GM12878 (cell line): ENCODE results near the gene TMEM38B. TPM values are rescaled to one million over a fixed set of nuclear protein-coding genes. Genes with fewer than 3 reads are reported as not detected.

Experiments used
- ATAC-seq: fragments of 200-7000 bp; cut with Tn5 transposase; 3 replicates; pipeline ENCODE4 v1.9.1; 2020; ENCODE audit warnings: mild to moderate bottlenecking, moderate library complexity
- BruUV-seq: library from RNA; stranded (reverse); fragments of 400-500 nt; replicated peaks from 2 replicates; lab custom pipeline; 2021; lab: Mats Ljungman, UMichigan
- CTCF ChIA-PET: fragments of 300-600 bp; sonication (Branson Sonifier 250); formaldehyde crosslinking; extraction: SDS; loops from one replicate; lab custom pipeline; 2021; ENCODE audit warnings: inconsistent platforms; lab: Yijun Ruan, JAX
- POLR2A ChIA-PET: fragments of 350-600 bp; formaldehyde crosslinking; extraction: SDS; loops from one replicate; lab custom pipeline; 2021; ENCODE audit warnings: inconsistent platforms; lab: Charles Lee
- RAD21 ChIA-PET: fragments of 300-600 bp; sonication (Branson Sonifier 250); formaldehyde crosslinking; loops from one replicate; lab custom pipeline; 2023; ENCODE audit warnings: antibody characterized with exemption; ENCODE audit not compliant: unreplicated experiment; lab: Charles Lee
- SMC1A ChIA-PET: fragments of 300-600 bp; sonication (Branson Sonifier 250); formaldehyde crosslinking; loops from one replicate; lab custom pipeline; 2023; ENCODE audit not compliant: unreplicated experiment, uncharacterized antibody; lab: Charles Lee
- DNase-seq: peaks from one replicate; pipeline ENCODE4 v3.0.0-alpha.2; 2011; ENCODE audit warnings: low read depth, low spot score
- FAIRE-seq: peaks from 3 replicates; lab custom pipeline; 2011; peaks lifted over from hg19 to GRCh38; lab: Jason Lieb, UNC
- H2AFZ ChIP-seq: 2 replicates; pipeline ENCODE4 v1.6.0; 2011; ENCODE audit warnings: low read depth, low read length, control low read depth; ENCODE audit not compliant: control insufficient read depth
- H3K27ac ChIP-seq: 2 replicates; pipeline ENCODE4 v1.5.1; 2011; ENCODE audit warnings: control low read depth; ENCODE audit not compliant: control insufficient read depth, insufficient read depth
- H3K27me3 ChIP-seq, 2 experiments: replicated peaks in 1 of 2; 2 replicates each; pipeline versions ENCODE4 v1.6.0 to v1.6.1; 2011; ENCODE audit warnings: low read length in 1 of 2; ENCODE audit not compliant: control insufficient read depth in 2 of 2, insufficient read depth in 2 of 2
- H3K36me3 ChIP-seq, 2 experiments: 2 replicates each; pipeline ENCODE4 v1.5.1; 2011; ENCODE audit warnings: low read length in 1 of 2; ENCODE audit not compliant: control insufficient read depth in 2 of 2, insufficient read depth in 2 of 2
- H3K4me1 ChIP-seq: 2 replicates; pipeline ENCODE4 v1.6.1; 2011; ENCODE audit warnings: mild to moderate bottlenecking, low read length, moderate library complexity, mixed read lengths; ENCODE audit not compliant: control insufficient read depth, insufficient read depth
- H3K4me2 ChIP-seq: 2 replicates; pipeline ENCODE4 v1.6.0; 2011; ENCODE audit warnings: control low read depth; ENCODE audit not compliant: control insufficient read depth, insufficient read depth
- H3K4me3 ChIP-seq: fragments of 200-600 bp; sonication (generic); 2 replicates; pipeline ENCODE4 v1.5.1; 2016
- H3K79me2 ChIP-seq: 2 replicates; pipeline ENCODE4 v1.6.0; 2011; ENCODE audit warnings: low read length; ENCODE audit not compliant: control insufficient read depth, insufficient read depth
- H3K9ac ChIP-seq: 2 replicates; pipeline ENCODE4 v1.8.0; 2011; ENCODE audit warnings: low read length, control low read depth, mixed read lengths; ENCODE audit not compliant: control insufficient read depth, insufficient read depth
- H3K9me3 ChIP-seq: replicated peaks from 3 replicates; pipeline ENCODE4 v1.5.1; 2011; ENCODE audit warnings: mild to moderate bottlenecking, low read length; ENCODE audit not compliant: control insufficient read depth, insufficient read depth
- H4K20me1 ChIP-seq: 2 replicates; pipeline ENCODE4 v1.6.0; 2011; ENCODE audit not compliant: control insufficient read depth, insufficient read depth
- BACH1 ChIP-seq: fragments of 450-650 bp; IDR thresholded peaks from 2 replicates; pipeline ENCODE4 v1.6.1; 2017; ENCODE audit warnings: mild to moderate bottlenecking, borderline replicate concordance
- FOXM1 ChIP-seq: IDR thresholded peaks from 2 replicates; pipeline ENCODE4 v1.6.1; 2012; ENCODE audit warnings: low read depth, mild to moderate bottlenecking, inconsistent platforms, low read length, moderate library complexity
- GABPA ChIP-seq: IDR thresholded peaks from 2 replicates; pipeline ENCODE4 v1.6.1; 2014; ENCODE audit warnings: antibody characterized with exemption, low read depth, mild to moderate bottlenecking, inconsistent platforms
- MTA3 ChIP-seq: IDR thresholded peaks from 2 replicates; pipeline ENCODE4 v1.6.1; 2012; ENCODE audit warnings: low read length, inconsistent platforms, borderline replicate concordance
- NFYB ChIP-seq: IDR thresholded peaks from 2 replicates; pipeline ENCODE4 v1.6.1; 2011; ENCODE audit warnings: low read depth, mild to moderate bottlenecking, low read length, improper control_type of control experiment, moderate library complexity; ENCODE audit not compliant: insufficient read depth
- PKNOX1 ChIP-seq: fragments of 450-650 bp; IDR thresholded peaks from 2 replicates; pipeline ENCODE4 v1.6.1; 2016; ENCODE audit warnings: mild to moderate bottlenecking
- SPI1 ChIP-seq: IDR thresholded peaks from 2 replicates; pipeline ENCODE4 v1.6.1; 2011; ENCODE audit warnings: low read depth, mild to moderate bottlenecking, low read length, moderate library complexity, borderline replicate concordance; ENCODE audit not compliant: insufficient read depth
- ZNF384 ChIP-seq: IDR thresholded peaks from 2 replicates; pipeline ENCODE4 v1.6.1; 2012; ENCODE audit warnings: low read depth, mild to moderate bottlenecking, low read length, improper control_type of control experiment, borderline replicate concordance
- WGBS: methylation state at CpG from one replicate; pipeline ENCODE4 v1.1.6; 2016; ENCODE audit warnings: low lambda C conversion rate; ENCODE audit not compliant: insufficient replicate concordance, insufficient coverage; ENCODE audit errors: missing lambda C conversion rate; 5-methylcytosine and 5-hydroxymethylcytosine counted together
- in situ Hi-C: fragments of 300-500 bp; cut with MboI; formaldehyde crosslinking; loops from 9 replicates; pipeline ENCODE4 v1.14.3; 2018; ENCODE audit warnings: mixed read lengths
- intact Hi-C: fragments of 100-400 bp; cut with micrococcal nuclease; formaldehyde crosslinking; loops from one replicate; pipeline ENCODE4 v1.14.2; 2022; ENCODE audit not compliant: unreplicated experiment
- polyA plus RNA-seq, 11 experiments: library from polyadenylated mRNA; depleted of rRNA in 4 of 11; unstranded in 6 of 11; stranded (reverse) in 5 of 11; fragments of >200 nt; fragmentation: Nextera tagmentation in 4 of 11; fragmentation: Illumina TruSeq in 1 of 11; extraction: Ambion mirVana in 4 of 11; extraction: Trizol in 1 of 11; gene quantifications; 1 replicate in 1 of 11; 2 replicates in 10 of 11; pipeline versions ENCODE4 v1.2.1 to v1.2.3, GENCODE V29; 2011 to 2016; ENCODE audit warnings: inconsistent platforms in 2 of 11, missing spikeins in 2 of 11, low read depth in 1 of 11
- total RNA-seq, 4 experiments: library from RNA; depleted of rRNA in 3 of 4; stranded (reverse); fragments of >200 nt in 3 of 4; fragmentation: Illumina TruSeq in 1 of 4; extraction: Trizol in 1 of 4; gene quantifications; 2 replicates each; pipeline versions ENCODE4 v1.2.1 to v1.2.3, GENCODE V29; 2013 to 2021

Gene TMEM38B
- total and polyA plus RNA-seq, 10 of the 15 experiments (the other 5 are each of a cell fraction or from before 2014, with no cell fraction given) = 8.4 to 22.5 (median 12.7) TPM

- SMC1A ChIA-PET = interaction anchor here (1.0 to 1.5 kb wide), 3 partner anchors 9 to 35 kb away, joined by 4 to 5 read pairs (median 4); no protein-coding TSS in a partner anchor
- intact Hi-C loops (no loop called here), in situ Hi-C loops (no loop called here)
- H3K27me3 ChIP-seq = no peaks in the 10 kb centered on the region
- peak overlapping the region; percentile 67 for H2AFZ ChIP-seq
- POLR2A ChIA-PET = no interaction called here
- H4K20me1 ChIP-seq = no peaks in the 10 kb centered on the region
- H3K4me3 ChIP-seq = no peak overlapping the region
- FAIRE-seq (peak; percentile 88), ATAC-seq (peak; percentile 57), DNase-seq (no peak)
- WGBS = 17% methylated on average over 3 of the region's 3 CpGs
- H3K27ac ChIP-seq = no peak overlapping the region
- RAD21 ChIA-PET = interaction anchor here (0.9 kb wide), 1 partner anchor 35 kb away, joined by 3 read pairs; no protein-coding TSS in a partner anchor
- TF ChIP-seq GABPA = peak; percentile 69
- TF ChIP-seq NFYB = peak; percentile 44; the same call in 1 of the 2 replicates
- no peak for TF ChIP-seq ZNF384
- peak; percentile 56; the same call in 1 of the 2 replicates for TF ChIP-seq PKNOX1
- TF ChIP-seq FOXM1 = no peak
- no peak for TF ChIP-seq MTA3
- no peak for TF ChIP-seq BACH1
- peak; percentile 87 for TF ChIP-seq SPI1
- peaks cover 4% of the 10 kb centered on the region; the same call in 1 of the 2 replicates for H3K4me1 ChIP-seq
- peaks cover 1% of the 10 kb centered on the region; the same call in 2 of the 3 replicates for H3K9me3 ChIP-seq
- H3K4me2 ChIP-seq = peak overlapping the region; percentile 41; the same call in 1 of the 2 replicates
- H3K9ac ChIP-seq = no peak overlapping the region
- no peaks in the 10 kb centered on the region for H3K36me3 ChIP-seq
- H3K79me2 ChIP-seq = no peaks in the 10 kb centered on the region
- CTCF ChIA-PET = no interaction called here
- BruUV-seq = no TSS peak
Measured at GRCh38 chr9:105672711-105673234, 21.6 kb upstream of the TMEM38B start.
